ENCODE results near the gene POLR3A. TPM values are rescaled to one million over a fixed set of nuclear protein-coding genes. Genes with fewer than 3 reads are reported as not detected.

The POLR3A gene
- polyA plus RNA-seq, 1 donor (not counting 4 experiments of a cell fraction or from before 2014, with no cell fraction given) = 15.5 TPM

- Histone ChIP-seq H3K27ac (ENCODE audit: control insufficient read depth, insufficient read depth, low read length) (no peak overlapping the region), H3K9me3 (ENCODE audit: control insufficient read depth, low read depth, low read length) (peaks cover 3% of the 10 kb centered on the region), H3K9me1 (ENCODE audit: control insufficient read depth, extremely low read depth, insufficient read depth, low read length) (no peaks in the 10 kb centered on the region), H2AFZ (ENCODE audit: control insufficient read depth, low read length) (no peak overlapping the region), H3K9ac (ENCODE audit: control insufficient read depth, extremely low read depth, insufficient read depth, low read length) (no peak overlapping the region), H4K20me1 (ENCODE audit: control insufficient read depth, extremely low read depth, insufficient read depth, low read length) (no peaks in the 10 kb centered on the region), H3K4me2 (ENCODE audit: control insufficient read depth, extremely low read depth, insufficient read depth, low read depth, low read length) (no peak overlapping the region), H3K79me2 (ENCODE audit: control insufficient read depth, insufficient read depth, low read length) (no peaks in the 10 kb centered on the region), H3K27me3 (ENCODE audit: control insufficient read depth, extremely low read depth, insufficient read depth, low read length) (no peaks in the 10 kb centered on the region), H3K4me3 (ENCODE audit: control insufficient read depth in 2 of 3, extremely low read depth in 1 of 3, insufficient read depth in 2 of 3, low read depth in 1 of 3, low read length in 3 of 3) (no peak overlapping the region), H3K4me1 (ENCODE audit: control insufficient read depth, extremely low read depth, insufficient read depth, low read length) (peaks cover 7% of the 10 kb centered on the region), H3K36me3 (ENCODE audit: control insufficient read depth in 2 of 2, extremely low read depth in 1 of 2, insufficient read depth in 2 of 2, low read length in 2 of 2) (no peaks in the 10 kb centered on the region)
- FAIRE-seq (no peak), DNase-seq (ENCODE audit: low read depth, low spot score) (no peak)
- TF ChIP-seq CTCF (optimal IDR thresholded peaks at IDR 0.05 in 1 of 3, IDR thresholded peaks at IDR 0.05 in 1 of 3, conservative IDR thresholded peaks at IDR 0.05 in 1 of 3; ENCODE audit: extremely low read depth in 1 of 3, insufficient read depth in 2 of 3, low read length in 3 of 3) = no peak
- no peak for TF ChIP-seq EZH2 (IDR thresholded peaks at IDR 0.05; ENCODE audit: low read length)
- dilution Hi-C loops (cut with MboI; ENCODE audit: extremely low pct_ligation_motif_present, low sequenced_read_pairs) = no loop called here
These were observed 65.4 kb downstream of the POLR3A start for GRCh38 chr10:77963901-77964300.

- Histone ChIP-seq H3K9me1 (ENCODE audit: control insufficient read depth, extremely low read depth, insufficient read depth, low read length) (no peaks in the 10 kb centered on the region), H3K4me2 (ENCODE audit: control insufficient read depth, extremely low read depth, insufficient read depth, low read depth, low read length) (no peak overlapping the region), H3K4me3 (ENCODE audit: control insufficient read depth in 2 of 3, extremely low read depth in 1 of 3, insufficient read depth in 2 of 3, low read depth in 1 of 3, low read length in 3 of 3) (no peak overlapping the region), H2AFZ (ENCODE audit: control insufficient read depth, low read length) (no peak overlapping the region), H4K20me1 (ENCODE audit: control insufficient read depth, extremely low read depth, insufficient read depth, low read length) (no peaks in the 10 kb centered on the region), H3K27me3 (ENCODE audit: control insufficient read depth, extremely low read depth, insufficient read depth, low read length) (no peaks in the 10 kb centered on the region), H3K36me3 (ENCODE audit: control insufficient read depth in 2 of 2, extremely low read depth in 1 of 2, insufficient read depth in 2 of 2, low read length in 2 of 2) (no peaks in the 10 kb centered on the region), H3K9me3 (ENCODE audit: control insufficient read depth, low read depth, low read length) (peaks cover 3% of the 10 kb centered on the region), H3K79me2 (ENCODE audit: control insufficient read depth, insufficient read depth, low read length) (no peaks in the 10 kb centered on the region), H3K4me1 (ENCODE audit: control insufficient read depth, extremely low read depth, insufficient read depth, low read length) (peaks cover 7% of the 10 kb centered on the region), H3K9ac (ENCODE audit: control insufficient read depth, extremely low read depth, insufficient read depth, low read length) (no peak overlapping the region), H3K27ac (ENCODE audit: control insufficient read depth, insufficient read depth, low read length) (no peak overlapping the region)
- TF ChIP-seq EZH2 (IDR thresholded peaks at IDR 0.05; ENCODE audit: low read length) = no peak
- TF ChIP-seq CTCF (optimal IDR thresholded peaks at IDR 0.05 in 1 of 3, IDR thresholded peaks at IDR 0.05 in 1 of 3, conservative IDR thresholded peaks at IDR 0.05 in 1 of 3; ENCODE audit: extremely low read depth in 1 of 3, insufficient read depth in 2 of 3, low read length in 3 of 3) = no peak
- FAIRE-seq (no peak), DNase-seq (ENCODE audit: low read depth, low spot score) (no peak)
- dilution Hi-C loops (cut with MboI; ENCODE audit: extremely low pct_ligation_motif_present, low sequenced_read_pairs) = no loop called here
These were observed 66.8 kb downstream of the POLR3A start for GRCh38 chr10:77962350-77963146.

Data from keratinocyte (primary cell).